Ascending aorta (tissue), 2 donors: ENCODE results near the gene UBN2. TPM values are rescaled to one million over a fixed set of nuclear protein-coding genes. Genes with fewer than 3 reads are reported as not detected.

Source experiments
- DNase-seq, 2 donors: peaks; one replicate each; pipeline ENCODE4 v3.0.0-alpha.2; 2019; ENCODE audit warnings: low spot score in 2 of 2
- H3K27ac ChIP-seq, 2 donors: fragments of 200-600 bp; sonication (generic); one replicate each; pipeline ENCODE4 v1.5.1; 2016 to 2017; ENCODE audit warnings: mild to moderate bottlenecking in 1 of 2
- H3K27me3 ChIP-seq: fragments of 200-600 bp; sonication (generic); one replicate; pipeline ENCODE4 v1.5.1; 2017
- H3K36me3 ChIP-seq, 2 donors: fragments of 200-600 bp; sonication (generic); one replicate each; pipeline ENCODE4 v1.5.1; 2016
- H3K4me1 ChIP-seq, 2 donors: fragments of 200-600 bp; sonication (generic); one replicate each; pipeline ENCODE4 v1.5.1; 2016 to 2017; ENCODE audit warnings: mild to moderate bottlenecking in 1 of 2
- H3K4me3 ChIP-seq, 2 donors: fragments of 200-600 bp; sonication (generic); one replicate each; pipeline ENCODE4 v1.5.1; 2016 to 2017; ENCODE audit warnings: mild to moderate bottlenecking in 1 of 2
- H3K9me3 ChIP-seq, 2 donors: fragments of 200-600 bp; sonication (generic); one replicate each; pipeline ENCODE4 v1.5.1; 2016
- intact Hi-C: fragments of 100-400 bp; cut with DNase I; formaldehyde crosslinking; loops from one replicate; pipeline ENCODE4 v1.15.1; 2023
- total RNA-seq: library from RNA; depleted of rRNA; stranded (reverse); fragments of >200 nt; gene quantifications from one replicate; pipeline ENCODE4 v1.1.0, GENCODE V29; 2016
- TF ChIP-seq, protein P1 (sequence below), 3 experiments: fragments of 200-600 bp in 2 of 3; fragments of 450-650 bp in 1 of 3; sonication (generic) in 2 of 3; IDR thresholded peaks; one replicate each; pipeline ENCODE4 v1.5.1; 2016 to 2019; ENCODE audit warnings: antibody characterized with exemption in 3 of 3, mild to moderate bottlenecking in 1 of 3, moderate library complexity in 1 of 3

UBN2 gene
- total RNA-seq, 1 donor from 2014 or later, result 3.7 TPM

GRCh38 chr7:139230023-139230422, 1.0 kb upstream of the UBN2 start:
- H3K9me3 ChIP-seq, result no peaks in the 10 kb centered on the region
- TF ChIP-seq, protein P1, sequence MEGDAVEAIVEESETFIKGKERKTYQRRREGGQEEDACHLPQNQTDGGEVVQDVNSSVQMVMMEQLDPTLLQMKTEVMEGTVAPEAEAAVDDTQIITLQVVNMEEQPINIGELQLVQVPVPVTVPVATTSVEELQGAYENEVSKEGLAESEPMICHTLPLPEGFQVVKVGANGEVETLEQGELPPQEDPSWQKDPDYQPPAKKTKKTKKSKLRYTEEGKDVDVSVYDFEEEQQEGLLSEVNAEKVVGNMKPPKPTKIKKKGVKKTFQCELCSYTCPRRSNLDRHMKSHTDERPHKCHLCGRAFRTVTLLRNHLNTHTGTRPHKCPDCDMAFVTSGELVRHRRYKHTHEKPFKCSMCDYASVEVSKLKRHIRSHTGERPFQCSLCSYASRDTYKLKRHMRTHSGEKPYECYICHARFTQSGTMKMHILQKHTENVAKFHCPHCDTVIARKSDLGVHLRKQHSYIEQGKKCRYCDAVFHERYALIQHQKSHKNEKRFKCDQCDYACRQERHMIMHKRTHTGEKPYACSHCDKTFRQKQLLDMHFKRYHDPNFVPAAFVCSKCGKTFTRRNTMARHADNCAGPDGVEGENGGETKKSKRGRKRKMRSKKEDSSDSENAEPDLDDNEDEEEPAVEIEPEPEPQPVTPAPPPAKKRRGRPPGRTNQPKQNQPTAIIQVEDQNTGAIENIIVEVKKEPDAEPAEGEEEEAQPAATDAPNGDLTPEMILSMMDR (IDR thresholded peaks at IDR 0.05), result no peak
- H3K4me1 ChIP-seq, result peaks cover 3 to 13% of the 10 kb centered on the region in 2 donors
- DNase-seq, result no peak
- no peaks in the 10 kb centered on the region for H3K36me3 ChIP-seq
- H3K27ac ChIP-seq, result no peak overlapping the region
- intact Hi-C loops, result loop anchor here (2.0 kb wide), 2 partner anchors 97 to 769 kb away; partner anchors contain the start of gene TRIM24
- peak overlapping the region; percentile 88 to 96 for H3K4me3 ChIP-seq
- no peaks in the 10 kb centered on the region for H3K27me3 ChIP-seq

DNA sequence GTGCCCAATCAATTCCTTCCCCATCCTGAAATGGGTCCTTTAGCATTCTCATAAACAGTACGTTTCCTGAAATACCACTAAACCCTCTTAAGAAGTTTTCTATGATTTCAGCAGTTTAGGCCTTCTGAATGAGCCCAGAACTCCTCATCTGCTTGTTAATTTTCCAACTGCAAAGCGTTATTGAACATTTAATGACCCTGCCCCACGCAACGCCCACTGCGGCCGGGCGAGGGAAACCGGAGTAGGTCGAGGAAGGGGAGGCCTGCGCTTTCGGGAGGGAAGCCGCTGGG, 608 bp upstream of the UBN2 start:
- H3K27ac ChIP-seq, result peak overlapping the region; percentile 95 to 96
- no peak for DNase-seq
- intact Hi-C loops, result loop anchor here (2.0 kb wide), 2 partner anchors 98 to 770 kb away; partner anchors contain the start of gene TRIM24
- no peaks in the 10 kb centered on the region for H3K27me3 ChIP-seq
- H3K9me3 ChIP-seq, result no peaks in the 10 kb centered on the region
- H3K4me1 ChIP-seq, result peaks cover 3 to 13% of the 10 kb centered on the region in 2 donors
- H3K4me3 ChIP-seq, result peak overlapping the region; percentile 88 to 96
- H3K36me3 ChIP-seq, result no peaks in the 10 kb centered on the region
- TF ChIP-seq, protein P1 (IDR thresholded peaks at IDR 0.05), result no peak

GRCh38 chr7:139231513-139232376, 708 bp downstream of the UBN2 start:
- no peaks in the 10 kb centered on the region for H3K27me3 ChIP-seq
- intact Hi-C loops, result loop anchor here (1.0 to 2.0 kb wide), 4 partner anchors 99 to 771 kb away; partner anchors contain the start of genes FMC1 and TRIM24
- H3K4me3 ChIP-seq, result peak overlapping the region; percentile 88 to 96
- H3K36me3 ChIP-seq, result peaks cover 0 to under 1% of the 10 kb centered on the region in 2 donors
- H3K4me1 ChIP-seq, result peaks cover 3 to 13% of the 10 kb centered on the region in 2 donors
- DNase-seq, result no peak
- H3K9me3 ChIP-seq, result no peaks in the 10 kb centered on the region
- TF ChIP-seq, protein P1 (IDR thresholded peaks at IDR 0.05), result no peak
- peak overlapping the region; percentile 95 to 96 for H3K27ac ChIP-seq

- H3K27ac ChIP-seq, result peak overlapping the region; percentile 42 to 43
- H3K4me3 ChIP-seq, result peak overlapping the region; percentile 88 to 96
- H3K9me3 ChIP-seq, result no peaks in the 10 kb centered on the region
- intact Hi-C loops, result no loop called here
- peaks cover 3 to 6% of the 10 kb centered on the region in 2 donors for H3K36me3 ChIP-seq
- peaks cover 3 to 13% of the 10 kb centered on the region in 2 donors for H3K4me1 ChIP-seq
- TF ChIP-seq, protein P1 (IDR thresholded peaks at IDR 0.05), result no peak
- no peak for DNase-seq
- no peaks in the 10 kb centered on the region for H3K27me3 ChIP-seq
Observed at GRCh38 chr7:139232377-139232717, 1.3 kb downstream of the UBN2 start.

DNA sequence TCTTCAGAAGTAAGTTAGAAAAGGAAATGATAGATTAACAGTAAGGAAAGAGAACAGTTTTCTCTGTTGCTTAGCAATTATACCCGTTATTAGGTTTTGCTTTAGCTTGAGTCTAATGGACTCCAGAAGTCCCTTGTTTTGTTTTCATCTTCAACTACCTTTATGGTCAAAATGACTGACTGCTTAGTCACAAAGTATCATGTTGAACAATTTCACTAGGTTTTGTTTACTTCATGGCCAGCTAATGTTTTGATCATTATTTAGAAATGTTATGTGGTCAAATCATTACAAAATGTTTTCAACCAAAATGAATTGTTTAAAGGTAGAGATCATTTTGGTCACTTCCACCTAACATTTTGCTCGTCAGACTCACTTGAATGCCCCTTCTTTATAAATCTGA, 1.9 kb downstream of the UBN2 start:
- no peak for DNase-seq
- H3K4me3 ChIP-seq, result peak overlapping the region; percentile 88 to 96
- TF ChIP-seq, protein P1 (IDR thresholded peaks at IDR 0.05), result no peak
- H3K27me3 ChIP-seq, result no peaks in the 10 kb centered on the region
- no peak overlapping the region for H3K27ac ChIP-seq
- no peaks in the 10 kb centered on the region for H3K9me3 ChIP-seq
- H3K4me1 ChIP-seq, result peaks cover 3 to 13% of the 10 kb centered on the region in 2 donors
- H3K36me3 ChIP-seq, result peaks cover 9 to 12% of the 10 kb centered on the region in 2 donors
- intact Hi-C loops, result no loop called here
